Measurements from ENCODE around the gene GAS6. TPM values are rescaled to one million over a fixed set of nuclear protein-coding genes. Genes with fewer than 3 reads are reported as not detected.

The GAS6 gene
- total RNA-seq, 4 donors from 2014 or later: 34.5 to 148 (median 79.7) TPM

DNA sequence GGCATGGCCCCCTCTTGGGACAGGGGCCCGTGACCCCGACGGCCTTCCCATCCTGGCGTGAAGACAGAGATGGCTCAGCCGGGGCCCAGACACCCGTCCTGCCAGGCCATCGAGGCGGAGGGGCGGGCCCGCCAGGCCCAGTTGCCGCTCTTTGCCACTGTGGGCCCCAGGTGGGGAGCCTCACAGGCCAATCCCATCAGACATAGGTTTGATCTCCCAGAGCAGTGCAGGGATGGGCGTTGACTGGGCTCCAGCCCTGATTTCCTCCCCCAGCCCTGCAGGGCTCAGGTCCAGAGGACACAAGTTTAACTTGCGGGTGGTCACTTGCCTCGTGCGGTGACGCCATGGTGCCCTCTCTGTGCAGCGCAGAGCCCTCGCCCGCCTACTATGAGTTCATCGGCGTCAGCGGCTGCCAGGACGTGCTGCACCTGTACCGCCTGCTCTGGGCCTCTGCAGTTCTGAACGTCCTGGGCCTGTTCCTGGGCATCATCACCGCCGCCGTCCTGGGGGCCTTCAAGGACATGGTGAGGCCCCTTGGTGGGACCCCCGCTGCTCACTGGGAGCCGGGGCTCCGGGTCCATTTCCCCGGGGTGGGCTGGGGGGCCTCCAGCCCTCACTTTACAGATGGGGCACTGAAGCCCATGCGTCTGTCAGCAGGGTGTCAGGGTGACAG, 62.5 kb downstream of the GAS6 start:
- TF ChIP-seq, protein P1, sequence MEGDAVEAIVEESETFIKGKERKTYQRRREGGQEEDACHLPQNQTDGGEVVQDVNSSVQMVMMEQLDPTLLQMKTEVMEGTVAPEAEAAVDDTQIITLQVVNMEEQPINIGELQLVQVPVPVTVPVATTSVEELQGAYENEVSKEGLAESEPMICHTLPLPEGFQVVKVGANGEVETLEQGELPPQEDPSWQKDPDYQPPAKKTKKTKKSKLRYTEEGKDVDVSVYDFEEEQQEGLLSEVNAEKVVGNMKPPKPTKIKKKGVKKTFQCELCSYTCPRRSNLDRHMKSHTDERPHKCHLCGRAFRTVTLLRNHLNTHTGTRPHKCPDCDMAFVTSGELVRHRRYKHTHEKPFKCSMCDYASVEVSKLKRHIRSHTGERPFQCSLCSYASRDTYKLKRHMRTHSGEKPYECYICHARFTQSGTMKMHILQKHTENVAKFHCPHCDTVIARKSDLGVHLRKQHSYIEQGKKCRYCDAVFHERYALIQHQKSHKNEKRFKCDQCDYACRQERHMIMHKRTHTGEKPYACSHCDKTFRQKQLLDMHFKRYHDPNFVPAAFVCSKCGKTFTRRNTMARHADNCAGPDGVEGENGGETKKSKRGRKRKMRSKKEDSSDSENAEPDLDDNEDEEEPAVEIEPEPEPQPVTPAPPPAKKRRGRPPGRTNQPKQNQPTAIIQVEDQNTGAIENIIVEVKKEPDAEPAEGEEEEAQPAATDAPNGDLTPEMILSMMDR (IDR thresholded peaks at IDR 0.05; ENCODE audit: low read depth): no peak

DNA sequence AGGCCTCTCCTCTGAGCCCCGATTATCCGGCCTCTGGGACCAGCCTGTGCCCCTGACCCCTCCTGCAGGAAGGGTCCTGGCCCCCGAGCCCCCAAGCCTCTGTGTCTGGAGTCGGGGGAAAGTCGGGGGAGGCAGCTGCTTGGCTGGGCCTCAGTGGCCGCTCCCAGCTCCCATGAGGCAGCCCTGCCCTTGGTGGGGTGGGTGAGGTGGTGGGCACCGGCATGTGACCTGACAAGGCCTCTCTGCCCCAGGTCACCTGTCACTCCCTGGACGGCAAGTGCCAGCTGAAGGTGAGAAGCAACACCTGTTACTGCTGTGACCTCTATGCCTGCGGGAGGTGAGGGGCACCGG, 63.3 kb downstream of the GAS6 start:
- TF ChIP-seq, protein P1 (IDR thresholded peaks at IDR 0.05; ENCODE audit: low read depth): no peak

DNA sequence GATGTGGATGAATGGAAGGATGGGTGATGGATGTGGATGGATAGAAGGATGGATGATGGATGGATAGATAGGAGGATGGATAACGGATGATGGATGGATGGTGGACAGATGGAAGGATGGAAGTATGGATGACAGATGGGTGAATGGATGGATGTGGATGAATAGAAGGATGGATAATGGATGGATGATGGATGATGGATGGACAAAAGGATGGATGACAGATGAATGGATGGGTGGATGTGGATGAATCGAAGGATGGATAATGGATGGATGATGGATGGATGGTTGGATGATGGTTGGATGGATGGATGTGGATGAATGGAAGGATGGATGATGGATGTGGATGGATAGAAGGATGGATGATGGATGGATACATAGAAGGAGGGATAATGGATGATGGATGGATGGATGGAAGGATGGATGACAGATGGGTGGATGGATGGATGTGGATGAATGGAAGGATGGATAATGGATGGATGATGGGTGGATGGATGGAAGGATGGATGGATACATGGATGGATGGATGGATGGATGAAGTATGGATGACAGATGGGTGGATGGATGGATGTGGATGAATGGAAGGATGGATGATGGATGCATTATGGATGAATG, 65.6 kb downstream of the GAS6 start:
- TF ChIP-seq, protein P1 (IDR thresholded peaks at IDR 0.05; ENCODE audit: low read depth): no peak

DNA sequence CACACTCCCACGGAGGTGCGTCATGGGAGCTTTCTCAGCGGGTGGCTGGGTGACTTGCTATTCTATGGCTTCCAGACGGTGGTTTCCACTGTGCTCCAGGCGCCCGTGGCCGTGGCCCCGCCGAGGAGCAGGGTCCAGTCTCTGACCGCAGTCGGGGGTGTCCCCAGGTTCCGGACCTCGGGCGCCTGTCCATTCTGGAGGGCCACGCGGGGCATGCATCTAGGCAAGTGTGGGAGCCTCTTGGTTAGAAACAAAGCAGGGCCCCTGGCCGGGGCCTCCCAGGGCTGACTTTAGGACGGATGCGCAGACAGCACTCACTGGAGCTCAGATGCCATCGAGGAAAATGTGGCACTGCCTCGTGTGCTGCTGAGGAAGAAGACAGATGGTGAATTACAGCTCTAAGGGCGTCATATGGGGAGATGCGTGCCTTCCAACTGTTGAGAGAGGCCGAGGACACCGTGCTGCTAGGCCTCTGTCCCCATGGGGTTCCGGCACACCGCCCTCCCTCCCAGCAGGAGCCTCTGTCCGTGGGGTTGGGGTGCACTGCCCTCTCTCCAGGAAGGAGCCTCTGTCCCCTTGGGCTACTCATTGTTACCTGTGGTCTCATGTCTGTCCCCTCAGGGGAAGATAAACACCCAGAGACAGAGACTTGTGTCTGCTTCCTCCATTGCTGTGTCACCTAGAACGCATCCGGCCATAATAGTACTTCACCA, 66.8 kb downstream of the GAS6 start:
- TF ChIP-seq, protein P1 (IDR thresholded peaks at IDR 0.05; ENCODE audit: low read depth): no peak

DNA sequence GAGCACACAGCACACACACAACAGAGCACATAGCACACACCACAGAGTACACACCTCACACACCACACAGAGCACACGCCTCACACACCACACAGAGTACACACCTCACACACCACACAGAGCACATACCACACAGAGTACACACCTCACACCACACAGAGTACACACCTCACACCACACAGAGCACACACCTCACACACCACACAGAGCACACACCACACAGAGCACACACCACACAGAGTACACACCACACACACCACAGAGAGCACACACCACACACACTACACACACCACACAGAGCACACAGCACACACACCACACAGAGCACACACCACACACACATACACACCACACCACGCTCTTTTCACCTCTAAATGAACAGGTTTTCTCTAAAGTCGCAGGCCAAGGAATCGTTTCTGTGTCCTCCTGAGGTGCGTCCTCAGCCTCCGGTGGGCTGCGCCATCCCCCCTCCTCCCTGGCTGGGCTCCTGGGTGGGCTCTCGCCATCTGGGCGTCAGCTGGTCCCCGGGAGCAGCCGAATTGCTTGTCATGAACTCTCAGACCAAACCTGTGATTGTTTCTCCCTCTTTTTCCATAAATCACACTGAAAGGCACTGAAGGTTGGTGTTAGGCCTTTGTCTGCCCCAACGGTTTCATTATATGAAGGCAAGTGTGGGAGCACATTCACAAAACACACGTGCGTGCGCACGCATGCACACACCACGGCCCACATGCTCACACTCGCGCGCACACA, 67.5 kb downstream of the GAS6 start:
- TF ChIP-seq, protein P1 (IDR thresholded peaks at IDR 0.05; ENCODE audit: low read depth): no peak

DNA sequence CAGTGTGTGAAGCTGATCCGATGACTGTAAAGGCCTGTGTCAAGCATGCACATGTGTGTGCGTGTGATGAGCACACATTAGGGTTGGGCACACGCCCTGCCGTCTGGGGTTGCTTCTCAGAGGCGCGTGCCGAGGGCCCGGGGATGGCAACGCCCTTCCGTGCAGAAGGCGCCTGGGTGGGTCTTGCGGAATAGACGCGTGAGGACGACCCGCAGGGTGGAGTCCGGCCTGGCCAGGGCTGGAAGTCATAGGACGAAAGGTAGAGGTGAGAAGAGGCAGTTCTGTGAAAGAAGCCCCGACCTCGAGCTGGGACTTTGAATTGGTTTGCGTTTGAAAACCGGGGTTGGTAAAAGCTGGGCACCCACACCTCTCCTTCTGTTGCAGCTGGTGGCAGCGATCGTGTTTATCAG, 69.1 kb downstream of the GAS6 start:
- TF ChIP-seq, protein P1 (IDR thresholded peaks at IDR 0.05; ENCODE audit: low read depth): no peak

DNA sequence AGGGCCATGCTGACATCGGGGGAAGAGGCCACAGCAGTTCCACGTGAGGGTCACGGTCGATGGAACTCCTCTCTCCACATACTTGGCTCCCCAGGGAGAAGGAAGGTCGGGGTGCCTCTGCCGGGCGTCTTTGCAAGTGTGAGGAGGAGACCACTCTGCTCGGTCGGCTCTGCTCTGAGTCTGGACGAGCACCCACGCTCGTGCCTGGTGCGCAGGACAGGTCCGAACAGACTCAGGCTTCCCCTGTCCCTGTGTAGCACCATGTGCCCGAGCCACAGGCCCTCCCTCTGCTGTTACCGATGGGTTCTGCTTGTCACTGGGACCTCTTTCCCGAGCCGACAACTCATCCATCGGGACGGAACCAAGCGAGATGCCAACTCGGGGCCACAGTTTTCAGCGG, 69.8 kb downstream of the GAS6 start:
- TF ChIP-seq, protein P1 (IDR thresholded peaks at IDR 0.05; ENCODE audit: low read depth): no peak
